K562 (cell line): ENCODE measurements around the gene MAP3K20. TPM values are rescaled to one million over a fixed set of nuclear protein-coding genes. Genes with fewer than 3 reads are reported as not detected.

Experiments
- ATAC-seq: fragments of 200-7000 bp; cut with Tn5 transposase; 3 replicates; pipeline ENCODE4 v1.9.1; 2020; ENCODE audit warnings: moderate library complexity
- BruUV-seq: library from RNA; stranded (reverse); fragments of 400-500 nt; replicated peaks from 2 replicates; lab custom pipeline; 2021; lab: Mats Ljungman, UMichigan
- CTCF ChIA-PET: fragments of 300-600 bp; formaldehyde crosslinking; extraction: SDS; loops from one replicate; lab custom pipeline; 2021; ENCODE audit warnings: low intra/inter-chr PET ratio; lab: Yijun Ruan, JAX
- POLR2A ChIA-PET: fragments of 300-600, 350-650 bp; sonication (Branson Sonifier 250); formaldehyde crosslinking; extraction: SDS; loops from one replicate; lab custom pipeline; 2021; ENCODE audit warnings: antibody characterized with exemption, inconsistent platforms; lab: Yijun Ruan, JAX
- DNase-seq, 4 experiments: peaks; one replicate each; pipeline versions ENCODE4 v3.0.0 to v3.0.0-alpha.2; 2011 to 2018; ENCODE audit warnings: low spot score in 3 of 4, mixed read lengths in 3 of 4; ENCODE audit errors: extremely low read depth in 1 of 4
- FAIRE-seq: peaks from 2 replicates; lab custom pipeline; 2011; peaks lifted over from hg19 to GRCh38; lab: Jason Lieb, UNC
- H2AFZ ChIP-seq: 2 replicates; pipeline ENCODE4 v1.6.0; 2011; ENCODE audit warnings: low read depth, low read length, control low read depth, inconsistent platforms
- H3K27ac ChIP-seq: fragments of 200-600 bp; 3 replicates; pipeline ENCODE4 v1.8.0; 2011; ENCODE audit warnings: low read depth, mild to moderate bottlenecking, control low read depth, inconsistent platforms, low read length, moderate library complexity, mixed read lengths; ENCODE audit errors: extremely low read depth
- H3K27me3 ChIP-seq, 2 experiments: fragments of 300-600 bp in 1 of 2; 2 replicates in 1 of 2; 3 replicates in 1 of 2; pipeline versions ENCODE4 v1.6.0 to v1.8.0; 2011; ENCODE audit warnings: inconsistent platforms in 2 of 2, low read length in 2 of 2, mild to moderate bottlenecking in 1 of 2, mixed read lengths in 1 of 2, moderate library complexity in 1 of 2; ENCODE audit not compliant: control insufficient read depth in 2 of 2, insufficient read depth in 2 of 2
- H3K36me3 ChIP-seq: fragments of 300-600 bp; 3 replicates; pipeline ENCODE4 v1.8.0; 2011; ENCODE audit warnings: mild to moderate bottlenecking, low read length, inconsistent platforms; ENCODE audit not compliant: control insufficient read depth, insufficient read depth
- H3K4me1 ChIP-seq, 2 experiments: fragments of 200-600 bp in 1 of 2; replicated peaks in 1 of 2; 2 replicates in 1 of 2; 3 replicates in 1 of 2; pipeline versions ENCODE4 v1.5.1 to v1.8.0; 2011; ENCODE audit warnings: inconsistent platforms in 2 of 2, low read length in 2 of 2, mild to moderate bottlenecking in 1 of 2, mixed read lengths in 1 of 2, moderate library complexity in 1 of 2; ENCODE audit not compliant: control insufficient read depth in 2 of 2, insufficient read depth in 2 of 2
- H3K4me2 ChIP-seq: 2 replicates; pipeline ENCODE4 v1.6.1; 2011; ENCODE audit warnings: low read length, control low read depth, inconsistent platforms, mixed read lengths; ENCODE audit not compliant: insufficient read depth
- H3K4me3 ChIP-seq: fragments of 200-600 bp; sonication (generic), shearing (Covaris generic); 2 replicates; pipeline ENCODE4 v1.5.1; 2016; ENCODE audit warnings: control low read depth, inconsistent platforms
- H3K79me2 ChIP-seq: fragments of 200-600 bp; 3 replicates; pipeline ENCODE4 v1.8.0; 2011; ENCODE audit warnings: low read length, inconsistent platforms; ENCODE audit not compliant: control insufficient read depth, insufficient read depth
- H3K9ac ChIP-seq, 2 experiments: 2 replicates each; pipeline versions ENCODE4 v1.6.0 to v1.6.1; 2011; ENCODE audit warnings: low read depth in 2 of 2, low read length in 2 of 2, control low read depth in 1 of 2, inconsistent platforms in 1 of 2, mild to moderate bottlenecking in 1 of 2, mixed read lengths in 1 of 2; ENCODE audit not compliant: insufficient read depth in 1 of 2
- H3K9me1 ChIP-seq: one replicate; pipeline ENCODE4 v1.6.0; 2011; ENCODE audit warnings: inconsistent platforms, mild to moderate bottlenecking, low read length, moderate library complexity; ENCODE audit not compliant: control insufficient read depth, insufficient read depth
- H3K9me3 ChIP-seq: replicated peaks from 2 replicates; pipeline ENCODE4 v1.5.1; 2011; ENCODE audit warnings: low read depth, low read length, inconsistent platforms; ENCODE audit not compliant: control insufficient read depth, insufficient read depth
- H4K20me1 ChIP-seq: replicated peaks from 2 replicates; pipeline ENCODE4 v1.6.1; 2011; ENCODE audit warnings: low read length, inconsistent platforms, mixed read lengths; ENCODE audit not compliant: control insufficient read depth, insufficient read depth
- CBX1 ChIP-seq: sonication (generic); IDR thresholded peaks from 2 replicates; pipeline ENCODE4 v1.6.1; 2016; ENCODE audit warnings: antibody characterized with exemption, low read depth, mild to moderate bottlenecking
- NFE2L1 ChIP-seq: fragments of 450-650 bp; IDR thresholded peaks from 2 replicates; pipeline ENCODE4 v1.6.1; 2016; ENCODE audit warnings: missing genetic modification characterization, low read depth, mild to moderate bottlenecking, missing compliant biosample characterization, moderate library complexity, borderline replicate concordance
- U2AF1 ChIP-seq: fragments of 200-400 bp; formaldehyde crosslinking; optimal IDR thresholded peaks from 2 replicates; pipeline ENCODE3; 2017; ENCODE audit warnings: mild to moderate bottlenecking, low read depth, low read length, moderate library complexity
- ZC3H4 ChIP-seq: sonication (generic); formaldehyde crosslinking; IDR thresholded peaks from 2 replicates; pipeline ENCODE4 v1.9.0; 2021; ENCODE audit warnings: missing genetic modification reagents, borderline replicate concordance
- ZNF124 ChIP-seq: sonication (generic); formaldehyde crosslinking; IDR thresholded peaks from 2 replicates; pipeline ENCODE4 v1.8.1; 2022; ENCODE audit warnings: missing genetic modification reagents
- ZNF239 ChIP-seq: fragments of 250-450 bp; sonication (Bioruptor Pico); IDR thresholded peaks from 2 replicates; pipeline ENCODE4 v1.4.0; 2020; ENCODE audit warnings: mild to moderate bottlenecking
- WGBS: fragments of 100-300 bp; shearing (Covaris generic); methylation state at CpG from one replicate; pipeline ENCODE4 v1.1.6; 2016; ENCODE audit warnings: low coverage, mixed read lengths; ENCODE audit not compliant: insufficient coverage; ENCODE audit errors: missing lambda C conversion rate; 5-methylcytosine and 5-hydroxymethylcytosine counted together
- in situ Hi-C: fragments of 300-500 bp; cut with MboI; formaldehyde crosslinking; loops from 4 replicates; pipeline ENCODE4 v1.15.0; 2018; ENCODE audit warnings: inconsistent platforms, mixed read lengths
- intact Hi-C: fragments of 100-400 bp; cut with micrococcal nuclease; formaldehyde crosslinking; loops from 2 replicates; pipeline ENCODE4 v1.14.2; 2022
- polyA plus RNA-seq, 8 experiments: library from polyadenylated mRNA; depleted of rRNA in 4 of 8; stranded (reverse) in 5 of 8; unstranded in 3 of 8; fragments of >200 nt; fragmentation: Nextera tagmentation in 2 of 8; fragmentation: Illumina TruSeq in 1 of 8; extraction: Ambion mirVana in 2 of 8; extraction: Trizol in 1 of 8; gene quantifications; 2 replicates each; pipeline versions ENCODE4 v1.2.1 to v1.2.3, GENCODE V29; 2011 to 2014; ENCODE audit warnings: inconsistent platforms in 1 of 8, missing spikeins in 1 of 8
- total RNA-seq, 7 experiments: library from RNA; depleted of rRNA in 6 of 7; stranded (reverse); fragments of >200 nt in 6 of 7; fragmentation: Illumina TruSeq in 2 of 7; extraction: Trizol in 2 of 7; gene quantifications; 2 replicates each; pipeline versions ENCODE4 v1.2.1 to v1.2.3, GENCODE V29; 2011 to 2021; ENCODE audit warnings: low replicate concordance in 1 of 7
- TF ChIP-seq, protein P1 (sequence below): sonication (generic); formaldehyde crosslinking; IDR thresholded peaks from 2 replicates; pipeline ENCODE4 v1.8.1; 2023; ENCODE audit warnings: mild to moderate bottlenecking, missing genetic modification reagents
- TF ChIP-seq, protein P2 (sequence below): sonication (generic); formaldehyde crosslinking; IDR thresholded peaks from 2 replicates; pipeline ENCODE4 v1.8.0; 2022; ENCODE audit warnings: mild to moderate bottlenecking, missing genetic modification reagents, borderline replicate concordance

MAP3K20 gene
- total and polyA plus RNA-seq, 9 of the 15 experiments (the other 6 are each of a cell fraction or from before 2014, with no cell fraction given): 9.8 to 34.2 (median 27.3) TPM

DNA sequence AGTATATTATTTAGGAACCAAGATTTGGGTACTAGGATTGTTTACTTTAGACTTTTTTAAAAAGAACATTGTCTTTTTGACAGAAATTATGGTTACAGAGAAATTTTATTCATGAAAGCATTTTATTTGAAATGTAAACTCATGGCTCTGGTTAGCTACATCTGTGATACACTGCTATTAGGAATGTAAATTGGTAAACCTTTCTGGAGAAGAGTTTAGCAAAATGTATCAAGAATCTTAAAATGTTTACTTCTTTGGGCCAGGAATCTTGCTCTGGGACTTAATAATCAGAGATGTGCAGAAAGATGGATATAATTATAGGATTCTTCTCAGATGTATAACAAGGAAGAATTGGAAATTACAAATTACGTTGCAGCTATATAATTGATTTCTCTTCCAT lies 19.7 kb downstream of the MAP3K20 start (continued):
- TF ChIP-seq, protein P1, sequence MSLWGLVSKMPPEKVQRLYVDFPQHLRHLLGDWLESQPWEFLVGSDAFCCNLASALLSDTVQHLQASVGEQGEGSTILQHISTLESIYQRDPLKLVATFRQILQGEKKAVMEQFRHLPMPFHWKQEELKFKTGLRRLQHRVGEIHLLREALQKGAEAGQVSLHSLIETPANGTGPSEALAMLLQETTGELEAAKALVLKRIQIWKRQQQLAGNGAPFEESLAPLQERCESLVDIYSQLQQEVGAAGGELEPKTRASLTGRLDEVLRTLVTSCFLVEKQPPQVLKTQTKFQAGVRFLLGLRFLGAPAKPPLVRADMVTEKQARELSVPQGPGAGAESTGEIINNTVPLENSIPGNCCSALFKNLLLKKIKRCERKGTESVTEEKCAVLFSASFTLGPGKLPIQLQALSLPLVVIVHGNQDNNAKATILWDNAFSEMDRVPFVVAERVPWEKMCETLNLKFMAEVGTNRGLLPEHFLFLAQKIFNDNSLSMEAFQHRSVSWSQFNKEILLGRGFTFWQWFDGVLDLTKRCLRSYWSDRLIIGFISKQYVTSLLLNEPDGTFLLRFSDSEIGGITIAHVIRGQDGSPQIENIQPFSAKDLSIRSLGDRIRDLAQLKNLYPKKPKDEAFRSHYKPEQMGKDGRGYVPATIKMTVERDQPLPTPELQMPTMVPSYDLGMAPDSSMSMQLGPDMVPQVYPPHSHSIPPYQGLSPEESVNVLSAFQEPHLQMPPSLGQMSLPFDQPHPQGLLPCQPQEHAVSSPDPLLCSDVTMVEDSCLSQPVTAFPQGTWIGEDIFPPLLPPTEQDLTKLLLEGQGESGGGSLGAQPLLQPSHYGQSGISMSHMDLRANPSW: no peak
- TF ChIP-seq CBX1: no peak
- TF ChIP-seq ZNF239 (CRISPR knock-in tag): no peak
- no peak for TF ChIP-seq ZNF124 (CRISPR knock-in tag)
- TF ChIP-seq U2AF1: no peak

DNA sequence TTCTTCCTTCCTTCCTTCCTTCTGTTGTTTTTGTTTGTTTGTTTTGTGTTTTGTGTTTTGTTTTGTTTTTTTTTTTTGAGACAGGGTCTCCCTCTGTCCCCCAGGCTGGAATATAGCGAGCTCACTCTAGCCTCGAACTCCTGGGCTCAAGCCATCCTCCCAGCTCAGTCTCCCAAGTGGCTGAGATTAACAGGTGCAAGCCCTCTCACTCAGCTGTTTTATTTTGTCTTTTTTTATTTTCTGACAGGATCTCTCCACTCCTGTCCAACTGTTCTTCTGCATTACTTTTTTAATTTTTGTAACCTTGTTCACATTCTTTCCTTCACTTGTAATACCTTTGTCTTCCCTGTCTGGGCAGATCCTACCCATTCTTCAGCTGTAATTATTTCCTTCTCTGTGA lies 23.6 kb downstream of the MAP3K20 start:
- no peak overlapping the region for H3K9ac ChIP-seq
- in situ Hi-C loops (no loop called here), intact Hi-C loops (no loop called here)
- TF ChIP-seq NFE2L1 (tag) (no peak), ZC3H4 (CRISPR knock-in tag) (no peak)
- TF ChIP-seq, protein P2, sequence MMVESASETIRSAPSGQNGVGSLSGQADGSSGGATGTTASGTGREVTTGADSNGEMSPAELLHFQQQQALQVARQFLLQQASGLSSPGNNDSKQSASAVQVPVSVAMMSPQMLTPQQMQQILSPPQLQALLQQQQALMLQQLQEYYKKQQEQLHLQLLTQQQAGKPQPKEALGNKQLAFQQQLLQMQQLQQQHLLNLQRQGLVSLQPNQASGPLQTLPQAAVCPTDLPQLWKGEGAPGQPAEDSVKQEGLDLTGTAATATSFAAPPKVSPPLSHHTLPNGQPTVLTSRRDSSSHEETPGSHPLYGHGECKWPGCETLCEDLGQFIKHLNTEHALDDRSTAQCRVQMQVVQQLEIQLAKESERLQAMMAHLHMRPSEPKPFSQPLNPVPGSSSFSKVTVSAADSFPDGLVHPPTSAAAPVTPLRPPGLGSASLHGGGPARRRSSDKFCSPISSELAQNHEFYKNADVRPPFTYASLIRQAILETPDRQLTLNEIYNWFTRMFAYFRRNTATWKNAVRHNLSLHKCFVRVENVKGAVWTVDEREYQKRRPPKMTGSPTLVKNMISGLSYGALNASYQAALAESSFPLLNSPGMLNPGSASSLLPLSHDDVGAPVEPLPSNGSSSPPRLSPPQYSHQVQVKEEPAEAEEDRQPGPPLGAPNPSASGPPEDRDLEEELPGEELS (CRISPR knock-in tag): no peak
- no peak overlapping the region for H3K4me2 ChIP-seq
- H3K27ac ChIP-seq: no peak overlapping the region
- H4K20me1 ChIP-seq: no peaks in the 10 kb centered on the region
- ChIA-PET POLR2A (interaction anchor here (1.2 to 1.9 kb wide), 2 partner anchors 8 to 9 kb away, joined by 5 to 6 read pairs; no protein-coding TSS in a partner anchor), CTCF (no interaction called here)
- WGBS: 90% methylated on average over 2 of the region's 2 CpGs
- H3K9me3 ChIP-seq: no peaks in the 10 kb centered on the region
- DNase-seq (no peak), ATAC-seq (no peak), FAIRE-seq (no peak)
- no peaks in the 10 kb centered on the region for H3K9me1 ChIP-seq
- H3K36me3 ChIP-seq: peaks cover 46% of the 10 kb centered on the region
- no peaks in the 10 kb centered on the region for H3K27me3 ChIP-seq
- peaks cover 8% of the 10 kb centered on the region; the same call in 1 of the 3 replicates for H3K79me2 ChIP-seq
- H3K4me1 ChIP-seq: no peaks in the 10 kb centered on the region; a peak in 1 of 5 replicates
- BruUV-seq: no TSS peak
- H3K4me3 ChIP-seq: no peak overlapping the region
- no peak overlapping the region for H2AFZ ChIP-seq
